GM12878 (cell line): ENCODE results near the gene OR2AG1. TPM values are rescaled to one million over a fixed set of nuclear protein-coding genes. Genes with fewer than 3 reads are reported as not detected.

Experiments
- ATAC-seq: fragments of 200-7000 bp; cut with Tn5 transposase; 3 replicates; pipeline ENCODE4 v1.9.1; 2020; ENCODE audit warnings: mild to moderate bottlenecking, moderate library complexity
- BruUV-seq: library from RNA; stranded (reverse); fragments of 400-500 nt; replicated peaks from 2 replicates; lab custom pipeline; 2021; lab: Mats Ljungman, UMichigan
- CTCF ChIA-PET: fragments of 300-600 bp; sonication (Branson Sonifier 250); formaldehyde crosslinking; extraction: SDS; loops from one replicate; lab custom pipeline; 2021; ENCODE audit warnings: inconsistent platforms; lab: Yijun Ruan, JAX
- POLR2A ChIA-PET: fragments of 350-600 bp; formaldehyde crosslinking; extraction: SDS; loops from one replicate; lab custom pipeline; 2021; ENCODE audit warnings: inconsistent platforms; lab: Charles Lee
- RAD21 ChIA-PET: fragments of 300-600 bp; sonication (Branson Sonifier 250); formaldehyde crosslinking; loops from one replicate; lab custom pipeline; 2023; ENCODE audit warnings: antibody characterized with exemption; ENCODE audit not compliant: unreplicated experiment; lab: Charles Lee
- SMC1A ChIA-PET: fragments of 300-600 bp; sonication (Branson Sonifier 250); formaldehyde crosslinking; loops from one replicate; lab custom pipeline; 2023; ENCODE audit not compliant: unreplicated experiment, uncharacterized antibody; lab: Charles Lee
- DNase-seq: peaks from one replicate; pipeline ENCODE4 v3.0.0-alpha.2; 2011; ENCODE audit warnings: low read depth, low spot score
- FAIRE-seq: peaks from 3 replicates; lab custom pipeline; 2011; peaks lifted over from hg19 to GRCh38; lab: Jason Lieb, UNC
- H2AFZ ChIP-seq: 2 replicates; pipeline ENCODE4 v1.6.0; 2011; ENCODE audit warnings: low read depth, low read length, control low read depth; ENCODE audit not compliant: control insufficient read depth
- H3K27ac ChIP-seq: 2 replicates; pipeline ENCODE4 v1.5.1; 2011; ENCODE audit warnings: control low read depth; ENCODE audit not compliant: control insufficient read depth, insufficient read depth
- H3K27me3 ChIP-seq, 2 experiments: replicated peaks in 1 of 2; 2 replicates each; pipeline versions ENCODE4 v1.6.0 to v1.6.1; 2011; ENCODE audit warnings: low read length in 1 of 2; ENCODE audit not compliant: control insufficient read depth in 2 of 2, insufficient read depth in 2 of 2
- H3K36me3 ChIP-seq, 2 experiments: 2 replicates each; pipeline ENCODE4 v1.5.1; 2011; ENCODE audit warnings: low read length in 1 of 2; ENCODE audit not compliant: control insufficient read depth in 2 of 2, insufficient read depth in 2 of 2
- H3K4me1 ChIP-seq: 2 replicates; pipeline ENCODE4 v1.6.1; 2011; ENCODE audit warnings: mild to moderate bottlenecking, low read length, moderate library complexity, mixed read lengths; ENCODE audit not compliant: control insufficient read depth, insufficient read depth
- H3K4me2 ChIP-seq: 2 replicates; pipeline ENCODE4 v1.6.0; 2011; ENCODE audit warnings: control low read depth; ENCODE audit not compliant: control insufficient read depth, insufficient read depth
- H3K4me3 ChIP-seq: fragments of 200-600 bp; sonication (generic); 2 replicates; pipeline ENCODE4 v1.5.1; 2016
- H3K79me2 ChIP-seq: 2 replicates; pipeline ENCODE4 v1.6.0; 2011; ENCODE audit warnings: low read length; ENCODE audit not compliant: control insufficient read depth, insufficient read depth
- H3K9ac ChIP-seq: 2 replicates; pipeline ENCODE4 v1.8.0; 2011; ENCODE audit warnings: low read length, control low read depth, mixed read lengths; ENCODE audit not compliant: control insufficient read depth, insufficient read depth
- H3K9me3 ChIP-seq: replicated peaks from 3 replicates; pipeline ENCODE4 v1.5.1; 2011; ENCODE audit warnings: mild to moderate bottlenecking, low read length; ENCODE audit not compliant: control insufficient read depth, insufficient read depth
- H4K20me1 ChIP-seq: 2 replicates; pipeline ENCODE4 v1.6.0; 2011; ENCODE audit not compliant: control insufficient read depth, insufficient read depth
- MEF2B ChIP-seq: fragments of 450-650 bp; IDR thresholded peaks from 2 replicates; pipeline ENCODE4 v1.6.1; 2018; ENCODE audit warnings: mild to moderate bottlenecking, moderate library complexity; ENCODE audit not compliant: partially characterized antibody, poor library complexity, severe bottlenecking
- MYB ChIP-seq: fragments of 150-350 bp; IDR thresholded peaks from 2 replicates; pipeline ENCODE4 v1.6.1; 2014; ENCODE audit warnings: mild to moderate bottlenecking, low read depth, low read length, borderline replicate concordance
- NRF1 ChIP-seq: conservative IDR thresholded peaks from 2 replicates; pipeline ENCODE4 v1.6.1; 2011; ENCODE audit warnings: mild to moderate bottlenecking, low read depth, low read length, improper control_type of control experiment
- RAD21 ChIP-seq: IDR thresholded peaks from 2 replicates; pipeline ENCODE4 v1.6.1; 2011; ENCODE audit warnings: mild to moderate bottlenecking, low read depth, low read length, moderate library complexity; ENCODE audit not compliant: insufficient read depth
- RUNX3 ChIP-seq: IDR thresholded peaks from 2 replicates; pipeline ENCODE4 v1.6.1; 2012; ENCODE audit warnings: low read length, inconsistent platforms
- SMC3 ChIP-seq: IDR thresholded peaks from 2 replicates; pipeline ENCODE4 v1.6.1; 2011; ENCODE audit warnings: low read length, improper control_type of control experiment, borderline replicate concordance
- SPI1 ChIP-seq: IDR thresholded peaks from 2 replicates; pipeline ENCODE4 v1.6.1; 2011; ENCODE audit warnings: low read depth, mild to moderate bottlenecking, low read length, moderate library complexity, borderline replicate concordance; ENCODE audit not compliant: insufficient read depth
- STAT3 ChIP-seq: IDR thresholded peaks from 2 replicates; pipeline ENCODE4 v1.6.1; 2011; ENCODE audit warnings: low read depth, low read length, improper control_type of control experiment
- SUPT20H ChIP-seq: IDR thresholded peaks from 2 replicates; pipeline ENCODE4 v1.6.1; 2011; ENCODE audit warnings: low read depth, mild to moderate bottlenecking, low read length, moderate library complexity, borderline replicate concordance; ENCODE audit not compliant: control insufficient read depth
- ZBED1 ChIP-seq: IDR thresholded peaks from 2 replicates; pipeline ENCODE4 v1.6.1; 2016; ENCODE audit warnings: borderline replicate concordance
- WGBS: methylation state at CpG from one replicate; pipeline ENCODE4 v1.1.6; 2016; ENCODE audit warnings: low lambda C conversion rate; ENCODE audit not compliant: insufficient replicate concordance, insufficient coverage; ENCODE audit errors: missing lambda C conversion rate; 5-methylcytosine and 5-hydroxymethylcytosine counted together
- in situ Hi-C: fragments of 300-500 bp; cut with MboI; formaldehyde crosslinking; loops from 9 replicates; pipeline ENCODE4 v1.14.3; 2018; ENCODE audit warnings: mixed read lengths
- intact Hi-C: fragments of 100-400 bp; cut with micrococcal nuclease; formaldehyde crosslinking; loops from one replicate; pipeline ENCODE4 v1.14.2; 2022; ENCODE audit not compliant: unreplicated experiment
- polyA plus RNA-seq, 11 experiments: library from polyadenylated mRNA; depleted of rRNA in 4 of 11; unstranded in 6 of 11; stranded (reverse) in 5 of 11; fragments of >200 nt; fragmentation: Nextera tagmentation in 4 of 11; fragmentation: Illumina TruSeq in 1 of 11; extraction: Ambion mirVana in 4 of 11; extraction: Trizol in 1 of 11; gene quantifications; 1 replicate in 1 of 11; 2 replicates in 10 of 11; pipeline versions ENCODE4 v1.2.1 to v1.2.3, GENCODE V29; 2011 to 2016; ENCODE audit warnings: inconsistent platforms in 2 of 11, missing spikeins in 2 of 11, low read depth in 1 of 11
- total RNA-seq, 4 experiments: library from RNA; depleted of rRNA in 3 of 4; stranded (reverse); fragments of >200 nt in 3 of 4; fragmentation: Illumina TruSeq in 1 of 4; extraction: Trizol in 1 of 4; gene quantifications; 2 replicates each; pipeline versions ENCODE4 v1.2.1 to v1.2.3, GENCODE V29; 2013 to 2021
- TF ChIP-seq, protein P1 (sequence below), 3 experiments: IDR thresholded peaks in 2 of 3; conservative IDR thresholded peaks in 1 of 3; 2 replicates each; pipeline ENCODE4 v1.5.1; 2011; ENCODE audit warnings: low read depth in 3 of 3, low read length in 3 of 3, mild to moderate bottlenecking in 3 of 3, control low read depth in 2 of 3, moderate library complexity in 2 of 3, inconsistent platforms in 1 of 3, mixed read lengths in 1 of 3; ENCODE audit not compliant: control insufficient read depth in 2 of 3, insufficient read depth in 1 of 3; ENCODE audit errors: extremely low read depth in 1 of 3

Gene OR2AG1
- total and polyA plus RNA-seq, 10 of the 15 experiments (the other 5 are each of a cell fraction or from before 2014, with no cell fraction given), result not detected

DNA sequence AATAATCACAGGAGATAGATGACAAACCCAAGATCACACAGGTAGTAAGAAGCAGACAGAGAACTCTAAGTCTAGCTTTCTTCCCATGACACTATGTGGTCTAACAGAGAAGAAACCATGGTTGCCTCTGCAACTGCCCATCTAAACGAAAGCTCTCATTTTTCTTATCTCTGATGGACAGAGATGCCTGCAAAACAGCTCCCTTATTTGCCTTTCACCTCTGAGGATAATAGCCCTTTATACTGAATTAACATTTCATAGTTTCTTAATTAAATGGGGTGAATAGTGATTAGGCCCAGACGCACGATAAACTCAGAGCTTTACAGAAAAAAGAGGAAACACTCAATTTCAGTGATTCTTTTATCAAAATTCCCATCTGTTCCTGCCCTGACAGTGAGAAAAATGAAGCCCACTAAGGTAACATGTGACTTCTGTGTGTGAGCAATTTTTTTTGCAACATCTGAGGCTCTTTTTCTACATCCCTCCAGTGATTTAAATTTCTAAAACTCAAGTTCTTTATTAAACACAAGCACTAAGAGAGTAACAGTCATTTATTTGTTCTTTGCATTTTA, 35.6 kb upstream of the OR2AG1 start:
- WGBS, result 19% methylated on average over 3 of the region's 3 CpGs
- Histone ChIP-seq H3K4me3 (peak overlapping the region; percentile 6; the same call in 1 of the 2 replicates), H3K27me3 (no peaks in the 10 kb centered on the region), H2AFZ (peak overlapping the region; percentile 93), H3K79me2 (peaks cover 41% of the 10 kb centered on the region), H3K4me1 (peaks cover 21% of the 10 kb centered on the region; the same call in 1 of the 2 replicates), H4K20me1 (no peaks in the 10 kb centered on the region), H3K9me3 (no peaks in the 10 kb centered on the region; the same call in 2 of the 3 replicates), H3K27ac (peak overlapping the region; percentile 99), H3K9ac (no peak overlapping the region), H3K4me2 (peak overlapping the region; percentile 86; the same call in 1 of the 2 replicates), H3K36me3 (no peaks in the 10 kb centered on the region)
- no TSS peak for BruUV-seq
- ChIA-PET CTCF (interaction anchor here (0.7 to 17.5 kb wide), 11 partner anchors 6 to 452 kb away, joined by 3 to 728 read pairs (median 4); partner anchors contain the start of gene MRPL17), SMC1A (interaction anchor here (1.1 to 18.2 kb wide), 9 partner anchors 6 to 221 kb away, joined by 3 to 420 read pairs (median 6); partner anchors contain the start of genes ILK, MRPL17 and RRP8), RAD21 (interaction anchor here (0.7 to 4.2 kb wide), 4 partner anchors 10 to 357 kb away, joined by 3 to 46 read pairs (median 17); partner anchors contain the start of gene SMPD1), POLR2A (interaction anchor here (0.5 to 4.3 kb wide), 6 partner anchors 8 to 64 kb away, joined by 3 to 28 read pairs (median 4); partner anchors contain the start of genes MRPL17 and OR2AG2)
- no peak for ATAC-seq
- TF ChIP-seq SUPT20H, result no peak
- peak; percentile 34 for TF ChIP-seq RUNX3
- FAIRE-seq, result no peak
- DNase-seq, result no peak
- intact Hi-C loops (loop anchor here (5.0 to 10.0 kb wide), 4 partner anchors 135 to 1052 kb away; partner anchors contain the start of genes CNGA4, FHIP1B, PPFIBP2 and TAF10), in situ Hi-C loops (loop anchor here (10.0 kb wide), 1 partner anchor 1122 kb away; the partner anchor contains the start of gene TRIM34)

DNA sequence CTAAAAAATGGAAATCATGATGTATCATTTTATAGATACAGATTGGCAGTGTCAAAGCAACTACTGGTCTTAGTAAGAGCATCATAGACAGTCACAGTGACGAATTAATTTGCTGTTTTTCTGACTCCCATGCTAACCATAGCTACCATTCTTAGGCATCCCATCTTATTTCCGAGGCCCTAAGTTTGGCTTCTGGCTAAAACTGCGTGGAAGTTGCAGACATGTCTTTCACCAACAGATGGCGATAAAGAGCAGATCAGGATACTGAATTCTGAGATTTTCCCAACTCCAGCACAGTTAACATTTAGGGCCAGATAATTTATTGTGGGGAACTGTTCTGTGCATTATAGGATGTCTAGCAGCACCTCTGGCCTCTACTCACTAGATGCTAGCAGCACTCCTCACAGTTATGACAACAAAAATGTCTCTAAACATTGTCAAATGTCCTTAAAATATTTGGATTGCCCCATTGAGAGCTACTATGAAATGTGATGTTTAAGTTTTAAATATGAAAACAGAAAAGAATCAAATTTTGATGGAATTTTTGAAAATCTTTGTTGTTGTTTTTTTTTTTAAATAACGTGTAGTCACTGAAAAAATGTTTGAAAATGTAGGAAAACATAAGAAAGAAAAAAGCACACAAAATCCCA, 27.4 kb upstream of the OR2AG1 start:
- no peak for DNase-seq
- H3K27me3 ChIP-seq, result no peaks in the 10 kb centered on the region
- H3K4me1 ChIP-seq, result no peaks in the 10 kb centered on the region
- H3K9ac ChIP-seq, result no peak overlapping the region
- no peak overlapping the region for H3K4me2 ChIP-seq
- 0% methylated on average over 5 of the region's 5 CpGs for WGBS
- H3K27ac ChIP-seq, result no peak overlapping the region
- no peak overlapping the region for H3K4me3 ChIP-seq
- no peaks in the 10 kb centered on the region for H3K79me2 ChIP-seq
- ChIA-PET CTCF (interaction anchor here (0.6 to 17.5 kb wide), 43 partner anchors 10 to 939 kb away, joined by 3 to 728 read pairs (median 5); partner anchors contain the start of genes ILK, MRPL17, OR2AG2 and TPP1), SMC1A (interaction anchor here (0.6 to 17.8 kb wide), 16 partner anchors 10 to 314 kb away, joined by 3 to 420 read pairs (median 4); partner anchors contain the start of genes HPX, MRPL17 and OR2AG2), POLR2A (interaction anchor here (0.6 to 2.0 kb wide), 5 partner anchors 8 to 18 kb away, joined by 3 to 8 read pairs (median 4); no protein-coding TSS in a partner anchor), RAD21 (interaction anchor here (0.6 to 8.0 kb wide), 14 partner anchors 9 to 377 kb away, joined by 3 to 141 read pairs (median 4); no protein-coding TSS in a partner anchor)
- peak; percentile 96 for FAIRE-seq
- BruUV-seq, result no TSS peak
- H3K36me3 ChIP-seq, result no peaks in the 10 kb centered on the region
- no peak overlapping the region for H2AFZ ChIP-seq
- in situ Hi-C loops, result no loop called here
- intact Hi-C loops, result no loop called here
- H4K20me1 ChIP-seq, result no peaks in the 10 kb centered on the region
- peak; percentile 74 for ATAC-seq
- H3K9me3 ChIP-seq, result no peaks in the 10 kb centered on the region
- peak; percentile 44; the same call in 1 of the 2 replicates for TF ChIP-seq SMC3
- no peak for TF ChIP-seq ZBED1
- TF ChIP-seq RAD21, result peak; percentile 48
- no peak for TF ChIP-seq MEF2B
- TF ChIP-seq NRF1, result no peak
- TF ChIP-seq, protein P1, sequence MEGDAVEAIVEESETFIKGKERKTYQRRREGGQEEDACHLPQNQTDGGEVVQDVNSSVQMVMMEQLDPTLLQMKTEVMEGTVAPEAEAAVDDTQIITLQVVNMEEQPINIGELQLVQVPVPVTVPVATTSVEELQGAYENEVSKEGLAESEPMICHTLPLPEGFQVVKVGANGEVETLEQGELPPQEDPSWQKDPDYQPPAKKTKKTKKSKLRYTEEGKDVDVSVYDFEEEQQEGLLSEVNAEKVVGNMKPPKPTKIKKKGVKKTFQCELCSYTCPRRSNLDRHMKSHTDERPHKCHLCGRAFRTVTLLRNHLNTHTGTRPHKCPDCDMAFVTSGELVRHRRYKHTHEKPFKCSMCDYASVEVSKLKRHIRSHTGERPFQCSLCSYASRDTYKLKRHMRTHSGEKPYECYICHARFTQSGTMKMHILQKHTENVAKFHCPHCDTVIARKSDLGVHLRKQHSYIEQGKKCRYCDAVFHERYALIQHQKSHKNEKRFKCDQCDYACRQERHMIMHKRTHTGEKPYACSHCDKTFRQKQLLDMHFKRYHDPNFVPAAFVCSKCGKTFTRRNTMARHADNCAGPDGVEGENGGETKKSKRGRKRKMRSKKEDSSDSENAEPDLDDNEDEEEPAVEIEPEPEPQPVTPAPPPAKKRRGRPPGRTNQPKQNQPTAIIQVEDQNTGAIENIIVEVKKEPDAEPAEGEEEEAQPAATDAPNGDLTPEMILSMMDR (IDR thresholded peaks at IDR 0.05 in 2 of 3, conservative IDR thresholded peaks at IDR 0.05 in 1 of 3; ENCODE audit: control insufficient read depth in 2 of 3, extremely low read depth in 1 of 3, insufficient read depth in 1 of 3, low read depth in 3 of 3, low read length in 3 of 3), result peak; percentile 68 to 89 (median 84)
- no peak for TF ChIP-seq SPI1
- no peak for TF ChIP-seq MYB
- TF ChIP-seq STAT3, result no peak
